HEK293 (cell line): ENCODE measurements around the gene INO80E.

Source experiments
- BCL11B ChIP-seq: fragments of 450-650 bp; formaldehyde crosslinking; IDR thresholded peaks from 2 replicates; pipeline ENCODE4 v1.5.1; 2016; ENCODE audit warnings: low read depth, missing biosample characterization, missing genetic modification characterization
- GLIS1 ChIP-seq: fragments of 450-650 bp; formaldehyde crosslinking; IDR thresholded peaks from 2 replicates; pipeline ENCODE4 v1.5.1; 2016; ENCODE audit warnings: missing biosample characterization, missing genetic modification characterization
- GLIS2 ChIP-seq: fragments of 450-650 bp; formaldehyde crosslinking; IDR thresholded peaks from 2 replicates; pipeline ENCODE4 v1.5.1; 2016; ENCODE audit warnings: missing biosample characterization, missing genetic modification characterization
- IKZF3 ChIP-seq: fragments of 450-650 bp; IDR thresholded peaks from 2 replicates; pipeline ENCODE4 v1.5.0; 2018; ENCODE audit warnings: missing biosample characterization, mild to moderate bottlenecking, missing genetic modification characterization, moderate library complexity
- INSM2 ChIP-seq: fragments of 450-650 bp; formaldehyde crosslinking; IDR thresholded peaks from 2 replicates; pipeline ENCODE4 v1.5.1; 2016; ENCODE audit warnings: missing biosample characterization, missing genetic modification characterization
- KLF16 ChIP-seq: fragments of 450-650 bp; formaldehyde crosslinking; IDR thresholded peaks from 2 replicates; pipeline ENCODE4 v1.5.1; 2017; ENCODE audit warnings: missing biosample characterization, missing genetic modification characterization
- KLF17 ChIP-seq: fragments of 450-650 bp; formaldehyde crosslinking; IDR thresholded peaks from 2 replicates; pipeline ENCODE4 v1.5.1; 2016; ENCODE audit warnings: missing biosample characterization, missing genetic modification characterization
- REPIN1 ChIP-seq: fragments of 450-650 bp; formaldehyde crosslinking; IDR thresholded peaks from 2 replicates; pipeline ENCODE4 v1.5.1; 2017; ENCODE audit warnings: missing biosample characterization, missing genetic modification characterization, low read depth
- SCRT2 ChIP-seq: fragments of 450-650 bp; formaldehyde crosslinking; IDR thresholded peaks from 2 replicates; pipeline ENCODE4 v1.5.1; 2016; ENCODE audit warnings: missing biosample characterization, missing genetic modification characterization
- SETDB1 ChIP-seq: IDR thresholded peaks from one replicate; pipeline ENCODE4 v1.6.1; 2017; ENCODE audit warnings: mild to moderate bottlenecking, low read length, moderate library complexity, mixed read lengths; ENCODE audit not compliant: insufficient read length
- WT1 ChIP-seq: fragments of 450-650 bp; formaldehyde crosslinking; IDR thresholded peaks from 2 replicates; pipeline ENCODE4 v1.5.1; 2016; ENCODE audit warnings: missing biosample characterization, missing genetic modification characterization
- YY1 ChIP-seq: fragments of 450-650 bp; formaldehyde crosslinking; IDR thresholded peaks from 2 replicates; pipeline ENCODE4 v1.5.1; 2018; ENCODE audit warnings: missing biosample characterization, missing genetic modification characterization
- YY2 ChIP-seq: fragments of 450-650 bp; formaldehyde crosslinking; IDR thresholded peaks from 2 replicates; pipeline ENCODE4 v1.5.1; 2016; ENCODE audit warnings: missing biosample characterization, missing genetic modification characterization
- ZBTB20 ChIP-seq: fragments of 450-650 bp; formaldehyde crosslinking; IDR thresholded peaks from 2 replicates; pipeline ENCODE4 v1.5.1; 2016; ENCODE audit warnings: missing biosample characterization, missing genetic modification characterization
- ZBTB21 ChIP-seq: fragments of 450-650 bp; formaldehyde crosslinking; IDR thresholded peaks from 2 replicates; pipeline ENCODE4 v1.5.1; 2017; ENCODE audit warnings: missing biosample characterization, missing genetic modification characterization
- ZBTB7A ChIP-seq: fragments of 450-650 bp; formaldehyde crosslinking; IDR thresholded peaks from 2 replicates; pipeline ENCODE4 v1.5.1; 2016; ENCODE audit warnings: low read depth, missing biosample characterization, missing genetic modification characterization
- ZFP41 ChIP-seq: fragments of 450-650 bp; formaldehyde crosslinking; IDR thresholded peaks from 2 replicates; pipeline ENCODE4 v1.5.1; 2016; ENCODE audit warnings: missing biosample characterization, missing genetic modification characterization, borderline replicate concordance
- ZNF112 ChIP-seq: fragments of 450-650 bp; formaldehyde crosslinking; IDR thresholded peaks from 2 replicates; pipeline ENCODE4 v1.5.0; 2017; ENCODE audit warnings: missing biosample characterization, missing genetic modification characterization
- ZNF16 ChIP-seq: fragments of 450-650 bp; formaldehyde crosslinking; IDR thresholded peaks from 2 replicates; pipeline ENCODE4 v1.5.1; 2016; ENCODE audit warnings: low read depth, missing biosample characterization, missing genetic modification characterization
- ZNF169 ChIP-seq: fragments of 450-650 bp; formaldehyde crosslinking; IDR thresholded peaks from 2 replicates; pipeline ENCODE4 v1.5.1; 2016; ENCODE audit warnings: missing biosample characterization, missing genetic modification characterization
- ZNF175 ChIP-seq: fragments of 450-650 bp; formaldehyde crosslinking; IDR thresholded peaks from 2 replicates; pipeline ENCODE4 v1.5.1; 2016; ENCODE audit warnings: missing biosample characterization, missing genetic modification characterization
- ZNF2 ChIP-seq: fragments of 450-650 bp; formaldehyde crosslinking; IDR thresholded peaks from 2 replicates; pipeline ENCODE4 v1.5.1; 2016; ENCODE audit warnings: missing biosample characterization, missing genetic modification characterization
- ZNF221 ChIP-seq: fragments of 450-650 bp; formaldehyde crosslinking; IDR thresholded peaks from 2 replicates; pipeline ENCODE4 v1.5.1; 2017; ENCODE audit warnings: missing biosample characterization, missing genetic modification characterization, borderline replicate concordance
- ZNF335 ChIP-seq: fragments of 450-650 bp; formaldehyde crosslinking; conservative IDR thresholded peaks from 2 replicates; pipeline ENCODE4 v1.5.1; 2016; ENCODE audit warnings: missing biosample characterization, missing genetic modification characterization
- ZNF362 ChIP-seq: fragments of 450-650 bp; formaldehyde crosslinking; IDR thresholded peaks from 2 replicates; pipeline ENCODE4 v1.5.1; 2016; ENCODE audit warnings: missing biosample characterization, missing genetic modification characterization
- ZNF366 ChIP-seq: fragments of 450-650 bp; formaldehyde crosslinking; conservative IDR thresholded peaks from 2 replicates; pipeline ENCODE4 v1.5.1; 2016; ENCODE audit warnings: missing biosample characterization, missing genetic modification characterization
- ZNF391 ChIP-seq: fragments of 450-650 bp; formaldehyde crosslinking; IDR thresholded peaks from 2 replicates; pipeline ENCODE4 v1.5.1; 2016; ENCODE audit warnings: low read depth, missing biosample characterization, missing genetic modification characterization, borderline replicate concordance
- ZNF501 ChIP-seq: fragments of 450-650 bp; formaldehyde crosslinking; IDR thresholded peaks from 2 replicates; pipeline ENCODE4 v1.5.1; 2016; ENCODE audit warnings: missing biosample characterization, missing genetic modification characterization
- ZNF792 ChIP-seq: fragments of 450-650 bp; formaldehyde crosslinking; IDR thresholded peaks from 2 replicates; pipeline ENCODE4 v1.5.1; 2016; ENCODE audit warnings: missing biosample characterization, missing genetic modification characterization
- TF ChIP-seq, protein P1 (sequence below): fragments of 450-650 bp; formaldehyde crosslinking; IDR thresholded peaks from 2 replicates; pipeline ENCODE4 v1.5.1; 2016; ENCODE audit warnings: missing biosample characterization, missing genetic modification characterization
- TF ChIP-seq, protein P2 (sequence below): fragments of 450-650 bp; formaldehyde crosslinking; IDR thresholded peaks from 2 replicates; pipeline ENCODE4 v1.5.1; 2016; ENCODE audit warnings: missing biosample characterization, missing genetic modification characterization

The INO80E gene

GRCh38 chr16:29973384-29974246 lies 22.4 kb upstream of the INO80E start, which contains the start of gene TAOK2 (continued):
- TF ChIP-seq BCL11B (tag by site-specific recombination) (peak; percentile 64), ZBTB7A (tag by site-specific recombination) (peak; percentile 86; the same call in 1 of the 2 replicates), SETDB1 (peak; percentile 92), GLIS1 (tag by site-specific recombination) (peak; percentile 73), ZNF175 (tag by site-specific recombination) (no peak), ZNF335 (tag by site-specific recombination) (peak; percentile 92), WT1 (tag by site-specific recombination) (0 out of 2 replicates have a peak, but pooled peaks have one; percentile 30), IKZF3 (tag by site-specific recombination) (peak; percentile 99), YY2 (peak; percentile 75), ZNF792 (0 out of 2 replicates have a peak, but pooled peaks have one; percentile 0), ZNF2 (tag by site-specific recombination) (peak; percentile 77), YY1 (tag by site-specific recombination) (peak; percentile 73), INSM2 (tag by site-specific recombination) (0 out of 2 replicates have a peak, but pooled peaks have one; percentile 18), KLF16 (peak; percentile 76; the same call in 1 of the 2 replicates), ZNF169 (no peak), ZBTB20 (peak; percentile 89; the same call in 1 of the 2 replicates), REPIN1 (tag by site-specific recombination) (0 out of 2 replicates have a peak, but pooled peaks have one; percentile 86), ZNF16 (tag by site-specific recombination) (no peak), KLF17 (tag by site-specific recombination) (peak; percentile 69), ZNF221 (tag by site-specific recombination) (no peak), GLIS2 (tag by site-specific recombination) (peak; percentile 88), ZNF391 (tag by site-specific recombination) (peak; percentile 42; the same call in 1 of the 2 replicates), ZFP41 (tag by site-specific recombination) (no peak), ZNF362 (tag by site-specific recombination) (no peak), ZBTB21 (no peak; the same call in 1 of the 2 replicates), ZNF366 (tag by site-specific recombination) (0 out of 2 replicates have a peak, but pooled peaks have one; percentile 40), ZNF112 (tag by site-specific recombination) (no peak), ZNF501 (peak; percentile 68; the same call in 1 of the 2 replicates), SCRT2 (tag by site-specific recombination) (peak; percentile 63; the same call in 1 of the 2 replicates)
- TF ChIP-seq, protein P1, sequence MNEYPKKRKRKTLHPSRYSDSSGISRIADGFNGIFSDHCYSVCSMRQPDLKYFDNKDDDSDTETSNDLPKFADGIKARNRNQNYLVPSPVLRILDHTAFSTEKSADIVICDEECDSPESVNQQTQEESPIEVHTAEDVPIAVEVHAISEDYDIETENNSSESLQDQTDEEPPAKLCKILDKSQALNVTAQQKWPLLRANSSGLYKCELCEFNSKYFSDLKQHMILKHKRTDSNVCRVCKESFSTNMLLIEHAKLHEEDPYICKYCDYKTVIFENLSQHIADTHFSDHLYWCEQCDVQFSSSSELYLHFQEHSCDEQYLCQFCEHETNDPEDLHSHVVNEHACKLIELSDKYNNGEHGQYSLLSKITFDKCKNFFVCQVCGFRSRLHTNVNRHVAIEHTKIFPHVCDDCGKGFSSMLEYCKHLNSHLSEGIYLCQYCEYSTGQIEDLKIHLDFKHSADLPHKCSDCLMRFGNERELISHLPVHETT (tag by site-specific recombination): peak; percentile 74
- TF ChIP-seq, protein P2, sequence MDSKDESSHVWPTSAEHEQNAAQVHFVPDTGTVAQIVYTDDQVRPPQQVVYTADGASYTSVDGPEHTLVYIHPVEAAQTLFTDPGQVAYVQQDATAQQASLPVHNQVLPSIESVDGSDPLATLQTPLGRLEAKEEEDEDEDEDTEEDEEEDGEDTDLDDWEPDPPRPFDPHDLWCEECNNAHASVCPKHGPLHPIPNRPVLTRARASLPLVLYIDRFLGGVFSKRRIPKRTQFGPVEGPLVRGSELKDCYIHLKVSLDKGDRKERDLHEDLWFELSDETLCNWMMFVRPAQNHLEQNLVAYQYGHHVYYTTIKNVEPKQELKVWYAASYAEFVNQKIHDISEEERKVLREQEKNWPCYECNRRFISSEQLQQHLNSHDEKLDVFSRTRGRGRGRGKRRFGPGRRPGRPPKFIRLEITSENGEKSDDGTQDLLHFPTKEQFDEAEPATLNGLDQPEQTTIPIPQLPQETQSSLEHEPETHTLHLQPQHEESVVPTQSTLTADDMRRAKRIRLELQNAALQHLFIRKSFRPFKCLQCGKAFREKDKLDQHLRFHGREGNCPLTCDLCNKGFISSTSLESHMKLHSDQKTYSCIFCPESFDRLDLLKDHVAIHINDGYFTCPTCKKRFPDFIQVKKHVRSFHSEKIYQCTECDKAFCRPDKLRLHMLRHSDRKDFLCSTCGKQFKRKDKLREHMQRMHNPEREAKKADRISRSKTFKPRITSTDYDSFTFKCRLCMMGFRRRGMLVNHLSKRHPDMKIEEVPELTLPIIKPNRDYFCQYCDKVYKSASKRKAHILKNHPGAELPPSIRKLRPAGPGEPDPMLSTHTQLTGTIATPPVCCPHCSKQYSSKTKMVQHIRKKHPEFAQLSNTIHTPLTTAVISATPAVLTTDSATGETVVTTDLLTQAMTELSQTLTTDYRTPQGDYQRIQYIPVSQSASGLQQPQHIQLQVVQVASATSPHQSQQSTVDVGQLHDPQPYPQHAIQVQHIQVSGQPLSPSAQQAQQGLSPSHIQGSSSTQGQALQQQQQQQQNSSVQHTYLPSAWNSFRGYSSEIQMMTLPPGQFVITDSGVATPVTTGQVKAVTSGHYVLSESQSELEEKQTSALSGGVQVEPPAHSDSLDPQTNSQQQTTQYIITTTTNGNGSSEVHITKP (tag by site-specific recombination): peak; percentile 60; the same call in 1 of the 2 replicates
